Sigmoid colon (tissue), 4 donors: ENCODE results near the gene RAF1.

Source experiments
- POLR2AphosphoS5 ChIP-seq, 4 donors: sonication (generic); formaldehyde crosslinking; IDR thresholded peaks; one replicate each; pipeline ENCODE4 v1.6.1; 2017; ENCODE audit warnings: antibody characterized with exemption in 4 of 4
- TF ChIP-seq, protein P1 (sequence below), 4 experiments: fragments of 450-650 bp in 3 of 4; fragments of 200-600 bp in 1 of 4; IDR thresholded peaks; one replicate each; pipeline ENCODE4 v1.5.1; 2016 to 2019; ENCODE audit warnings: antibody characterized with exemption in 4 of 4, mild to moderate bottlenecking in 3 of 4, moderate library complexity in 2 of 4

DNA sequence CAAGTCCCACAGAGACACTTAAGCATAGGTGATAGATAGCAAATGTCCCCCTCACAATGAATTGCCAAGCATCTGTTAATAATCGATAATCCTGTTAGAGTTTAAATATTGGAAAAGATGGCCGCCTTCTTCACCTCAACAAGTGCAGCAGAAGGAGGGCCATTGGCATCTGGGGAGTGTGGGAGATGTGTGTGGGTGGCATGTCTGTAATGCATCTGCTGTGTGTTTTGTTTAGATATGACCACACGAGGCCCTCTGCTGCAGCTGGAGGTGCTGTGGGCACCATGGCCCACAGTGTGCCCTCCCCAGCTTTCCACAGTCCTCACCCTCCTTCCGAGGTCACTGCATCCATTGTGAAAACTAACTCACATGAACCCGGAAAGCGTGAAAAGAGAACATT lies 94.1 kb downstream of the RAF1 start:
- TF ChIP-seq, protein P1, sequence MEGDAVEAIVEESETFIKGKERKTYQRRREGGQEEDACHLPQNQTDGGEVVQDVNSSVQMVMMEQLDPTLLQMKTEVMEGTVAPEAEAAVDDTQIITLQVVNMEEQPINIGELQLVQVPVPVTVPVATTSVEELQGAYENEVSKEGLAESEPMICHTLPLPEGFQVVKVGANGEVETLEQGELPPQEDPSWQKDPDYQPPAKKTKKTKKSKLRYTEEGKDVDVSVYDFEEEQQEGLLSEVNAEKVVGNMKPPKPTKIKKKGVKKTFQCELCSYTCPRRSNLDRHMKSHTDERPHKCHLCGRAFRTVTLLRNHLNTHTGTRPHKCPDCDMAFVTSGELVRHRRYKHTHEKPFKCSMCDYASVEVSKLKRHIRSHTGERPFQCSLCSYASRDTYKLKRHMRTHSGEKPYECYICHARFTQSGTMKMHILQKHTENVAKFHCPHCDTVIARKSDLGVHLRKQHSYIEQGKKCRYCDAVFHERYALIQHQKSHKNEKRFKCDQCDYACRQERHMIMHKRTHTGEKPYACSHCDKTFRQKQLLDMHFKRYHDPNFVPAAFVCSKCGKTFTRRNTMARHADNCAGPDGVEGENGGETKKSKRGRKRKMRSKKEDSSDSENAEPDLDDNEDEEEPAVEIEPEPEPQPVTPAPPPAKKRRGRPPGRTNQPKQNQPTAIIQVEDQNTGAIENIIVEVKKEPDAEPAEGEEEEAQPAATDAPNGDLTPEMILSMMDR (IDR thresholded peaks at IDR 0.05), result no peak
- no peak for TF ChIP-seq POLR2AphosphoS5 (IDR thresholded peaks at IDR 0.05)
